Measurements from ENCODE around the gene ZC3H14.

The ZC3H14 gene

GRCh38 chr14:88631091-88631490, 68.3 kb downstream of the ZC3H14 start:
- Mint-ChIP-seq H3K4me1 (no peaks in the 10 kb centered on the region), H3K27ac (no peak overlapping the region), H3K9me3 (no peaks in the 10 kb centered on the region), H3K27me3 (no peaks in the 10 kb centered on the region), H3K36me3 (peaks cover 8 to 10% of the 10 kb centered on the region in 2 donors), H3K4me3 (no peak overlapping the region)
- no peak for DNase-seq
- no peak for ATAC-seq (replicated peaks)

- Mint-ChIP-seq H3K9me3 (no peaks in the 10 kb centered on the region), H3K4me3 (no peak overlapping the region), H3K4me1 (no peaks in the 10 kb centered on the region), H3K27me3 (no peaks in the 10 kb centered on the region), H3K36me3 (peaks cover 9 to 20% of the 10 kb centered on the region in 2 donors), H3K27ac (no peak overlapping the region)
- DNase-seq = no peak
- ATAC-seq (replicated peaks) = no peak
Measured at GRCh38 chr14:88632512-88632911, 69.7 kb downstream of the ZC3H14 start.

GRCh38 chr14:88639221-88639620, 76.4 kb downstream of the ZC3H14 start:
- no peak for ATAC-seq (replicated peaks)
- Mint-ChIP-seq H3K4me3 (no peak overlapping the region), H3K27me3 (no peaks in the 10 kb centered on the region), H3K4me1 (no peaks in the 10 kb centered on the region), H3K36me3 (peaks cover 24 to 50% of the 10 kb centered on the region in 2 donors), H3K27ac (no peak overlapping the region), H3K9me3 (peaks cover 11% of the 10 kb centered on the region in 2 donors)
- DNase-seq = no peak

GRCh38 chr14:88660056-88660455, 97.2 kb downstream of the ZC3H14 start:
- no peak for ATAC-seq (replicated peaks)
- DNase-seq = no peak
- no peaks in the 10 kb centered on the region for H3K4me1 Mint-ChIP-seq
- H3K9me3 Mint-ChIP-seq = peaks cover under 1 to 6% of the 10 kb centered on the region in 2 donors
- no peak overlapping the region for H3K4me3 Mint-ChIP-seq
- peaks cover 20 to 27% of the 10 kb centered on the region in 2 donors for H3K36me3 Mint-ChIP-seq
- H3K27ac Mint-ChIP-seq = no peak overlapping the region
- H3K27me3 Mint-ChIP-seq = no peaks in the 10 kb centered on the region

- H3K4me3 Mint-ChIP-seq = peak overlapping the region; percentile 65 to 77
- peak; percentile 57 for DNase-seq
- peak overlapping the region; percentile 52 for H3K27ac Mint-ChIP-seq
Measured at GRCh38 chr14:88667555-88668273, 104.9 kb downstream of the ZC3H14 start.

GRCh38 chr14:88668448-88669116, 105.7 kb downstream of the ZC3H14 start:
- Mint-ChIP-seq H3K9me3 (peaks cover 6 to 13% of the 10 kb centered on the region in 2 donors), H3K4me3 (peak overlapping the region; percentile 65 to 77)
- ATAC-seq (replicated peaks) = peak; percentile 85

More at GRCh38 chr14:88667555-88668273, 104.9 kb downstream of the ZC3H14 start:
- peaks cover 6 to 11% of the 10 kb centered on the region in 2 donors for H3K9me3 Mint-ChIP-seq
- no peaks in the 10 kb centered on the region for H3K27me3 Mint-ChIP-seq
- peaks cover 22 to 24% of the 10 kb centered on the region in 2 donors for H3K36me3 Mint-ChIP-seq
- peaks cover 29 to 40% of the 10 kb centered on the region in 2 donors for H3K4me1 Mint-ChIP-seq
- peak; percentile 84 to 86 for ATAC-seq (replicated peaks)

GRCh38 chr14:88669346-88669745, 106.5 kb downstream of the ZC3H14 start:
- peaks cover 29 to 40% of the 10 kb centered on the region in 2 donors for H3K4me1 Mint-ChIP-seq

More at GRCh38 chr14:88668448-88669116, 105.7 kb downstream of the ZC3H14 start:
- peaks cover 29 to 40% of the 10 kb centered on the region in 2 donors for H3K4me1 Mint-ChIP-seq
- H3K36me3 Mint-ChIP-seq = peaks cover 25 to 32% of the 10 kb centered on the region in 2 donors
- DNase-seq = no peak
- no peaks in the 10 kb centered on the region for H3K27me3 Mint-ChIP-seq
- peak overlapping the region; percentile 52 for H3K27ac Mint-ChIP-seq

More at GRCh38 chr14:88669346-88669745, 106.5 kb downstream of the ZC3H14 start:
- ATAC-seq (replicated peaks) = no peak
- peaks cover 6 to 13% of the 10 kb centered on the region in 2 donors for H3K9me3 Mint-ChIP-seq
- no peak overlapping the region for H3K27ac Mint-ChIP-seq
- H3K27me3 Mint-ChIP-seq = no peaks in the 10 kb centered on the region
- H3K36me3 Mint-ChIP-seq = peaks cover 25 to 37% of the 10 kb centered on the region in 2 donors
- DNase-seq = no peak
- peak overlapping the region in 1 of 2 donors; percentile 11 for H3K4me3 Mint-ChIP-seq

Data from stimulated activated naive B cell treated with anti-CD40 and anti-IgM and Interleukin-4, amounts not matched to agents 10 μg/mL and 1 μg/mL and 100 μg/mL, for 72 hours (primary cell).